Measurements from ENCODE around the gene MAN2B2. TPM values are rescaled to one million over a fixed set of nuclear protein-coding genes. Genes with fewer than 3 reads are reported as not detected.
"Not testable (repeated sequence)": the region's sequence is repeated elsewhere in the genome, so short reads cannot be mapped to it uniquely, and the experiment has no call there.

Gene MAN2B2
- total RNA-seq, 1 donor from 2014 or later = 24.2 TPM

DNA sequence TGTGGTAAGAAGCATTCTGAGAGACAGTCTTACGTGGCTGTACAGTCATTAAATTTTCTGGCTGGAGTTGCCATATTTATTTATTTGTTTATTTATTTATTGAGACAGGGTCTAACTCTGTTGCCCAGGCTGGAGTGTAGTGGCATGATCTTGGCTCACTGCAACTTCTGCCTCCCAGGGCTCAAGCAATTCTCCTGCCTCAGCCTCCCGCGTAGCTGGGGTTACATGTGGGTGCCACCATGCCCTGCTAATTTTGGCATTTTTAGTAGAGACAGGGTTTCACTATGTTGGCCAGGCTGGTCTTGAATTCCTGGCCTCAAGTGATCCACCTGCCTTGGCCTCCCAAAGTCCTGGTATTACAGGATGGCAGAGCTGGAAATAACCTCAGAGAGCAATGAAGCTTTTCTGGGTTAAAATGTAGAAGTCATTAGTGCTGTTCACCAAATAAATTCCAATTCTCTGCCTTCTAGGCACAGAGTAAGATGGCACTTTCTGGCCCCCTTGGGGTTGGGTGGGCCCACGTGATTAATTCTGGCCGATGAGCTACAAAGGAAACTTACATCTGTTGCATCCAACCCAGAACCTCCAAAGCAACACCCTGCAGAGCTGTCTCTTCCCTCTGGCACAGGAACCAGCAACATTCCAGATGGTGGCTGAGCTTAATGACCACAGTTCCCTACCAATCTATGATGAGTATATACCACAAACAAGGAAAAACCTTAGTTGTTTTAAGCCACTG lies 70.0 kb downstream of the MAN2B2 start:
- peaks cover 36% of the 10 kb centered on the region for H3K4me1 Mint-ChIP-seq
- DNase-seq (no peak), ATAC-seq (ENCODE audit: low read depth) (no peak)
- H3K27me3 Mint-ChIP-seq = no peaks in the 10 kb centered on the region
- H3K4me3 Mint-ChIP-seq = no peak overlapping the region
- peak overlapping the region; percentile 65 for H3K27ac Mint-ChIP-seq
- H3K9me3 Mint-ChIP-seq = no peaks in the 10 kb centered on the region
- ChIA-PET CTCF (no interaction called here), POLR2A (interaction anchor here (0.5 to 1.3 kb wide), 6 partner anchors 29 to 423 kb away, joined by 3 to 4 read pairs (median 3); partner anchors contain the start of genes GRPEL1 and MRFAP1L1)
- intact Hi-C loops (cut with micrococcal nuclease) = no loop called here
- peaks cover 39% of the 10 kb centered on the region for H3K36me3 Mint-ChIP-seq (ENCODE audit: low read depth)
- TF ChIP-seq, protein P1, sequence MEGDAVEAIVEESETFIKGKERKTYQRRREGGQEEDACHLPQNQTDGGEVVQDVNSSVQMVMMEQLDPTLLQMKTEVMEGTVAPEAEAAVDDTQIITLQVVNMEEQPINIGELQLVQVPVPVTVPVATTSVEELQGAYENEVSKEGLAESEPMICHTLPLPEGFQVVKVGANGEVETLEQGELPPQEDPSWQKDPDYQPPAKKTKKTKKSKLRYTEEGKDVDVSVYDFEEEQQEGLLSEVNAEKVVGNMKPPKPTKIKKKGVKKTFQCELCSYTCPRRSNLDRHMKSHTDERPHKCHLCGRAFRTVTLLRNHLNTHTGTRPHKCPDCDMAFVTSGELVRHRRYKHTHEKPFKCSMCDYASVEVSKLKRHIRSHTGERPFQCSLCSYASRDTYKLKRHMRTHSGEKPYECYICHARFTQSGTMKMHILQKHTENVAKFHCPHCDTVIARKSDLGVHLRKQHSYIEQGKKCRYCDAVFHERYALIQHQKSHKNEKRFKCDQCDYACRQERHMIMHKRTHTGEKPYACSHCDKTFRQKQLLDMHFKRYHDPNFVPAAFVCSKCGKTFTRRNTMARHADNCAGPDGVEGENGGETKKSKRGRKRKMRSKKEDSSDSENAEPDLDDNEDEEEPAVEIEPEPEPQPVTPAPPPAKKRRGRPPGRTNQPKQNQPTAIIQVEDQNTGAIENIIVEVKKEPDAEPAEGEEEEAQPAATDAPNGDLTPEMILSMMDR (IDR thresholded peaks at IDR 0.05) = no peak

DNA sequence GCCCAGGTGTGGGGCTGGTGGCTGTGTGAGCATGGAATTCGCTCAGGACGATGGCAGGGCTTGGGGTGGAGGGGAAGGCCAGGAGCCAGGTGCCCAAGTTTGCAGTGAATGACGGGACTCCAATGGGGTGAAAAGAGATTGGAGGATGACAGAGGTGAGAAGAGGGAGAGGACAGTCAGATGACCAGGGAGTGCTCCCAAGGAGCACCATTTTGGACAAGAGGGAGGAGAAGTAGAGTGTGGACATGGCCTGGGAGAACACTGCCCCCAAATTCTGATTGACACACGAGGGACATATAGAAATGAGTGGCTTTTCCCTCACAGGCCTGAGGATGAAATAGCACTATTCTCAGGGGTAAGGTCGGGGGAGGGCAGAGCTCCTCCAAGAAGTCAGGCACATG lies 72.2 kb downstream of the MAN2B2 start:
- Mint-ChIP-seq H3K4me3 (no peak overlapping the region), H3K9me3 (no peaks in the 10 kb centered on the region), H3K27ac (no peak overlapping the region), H3K27me3 (no peaks in the 10 kb centered on the region), H3K36me3 (ENCODE audit: low read depth) (peaks cover 18% of the 10 kb centered on the region), H3K4me1 (peaks cover 15% of the 10 kb centered on the region)
- CTCF ChIA-PET = no interaction called here
- TF ChIP-seq, protein P1 (IDR thresholded peaks at IDR 0.05) = no peak
- intact Hi-C loops (cut with micrococcal nuclease) = no loop called here
- POLR2A ChIA-PET = no interaction called here
- ATAC-seq (ENCODE audit: low read depth) = no peak
- no peak for DNase-seq

GRCh38 chr4:6647582-6648230 lies 72.7 kb downstream of the MAN2B2 start:
- Mint-ChIP-seq H3K9me3 (no peaks in the 10 kb centered on the region), H3K36me3 (ENCODE audit: low read depth) (peaks cover 13% of the 10 kb centered on the region), H3K4me1 (peaks cover 10% of the 10 kb centered on the region), H3K27me3 (no peaks in the 10 kb centered on the region), H3K4me3 (no peak overlapping the region), H3K27ac (no peak overlapping the region)
- DNase-seq (no peak), ATAC-seq (ENCODE audit: low read depth) (no peak)
- CTCF ChIA-PET = no interaction called here
- intact Hi-C loops (cut with micrococcal nuclease) = no loop called here
- TF ChIP-seq, protein P1 (IDR thresholded peaks at IDR 0.05) = no peak
- POLR2A ChIA-PET = no interaction called here

DNA sequence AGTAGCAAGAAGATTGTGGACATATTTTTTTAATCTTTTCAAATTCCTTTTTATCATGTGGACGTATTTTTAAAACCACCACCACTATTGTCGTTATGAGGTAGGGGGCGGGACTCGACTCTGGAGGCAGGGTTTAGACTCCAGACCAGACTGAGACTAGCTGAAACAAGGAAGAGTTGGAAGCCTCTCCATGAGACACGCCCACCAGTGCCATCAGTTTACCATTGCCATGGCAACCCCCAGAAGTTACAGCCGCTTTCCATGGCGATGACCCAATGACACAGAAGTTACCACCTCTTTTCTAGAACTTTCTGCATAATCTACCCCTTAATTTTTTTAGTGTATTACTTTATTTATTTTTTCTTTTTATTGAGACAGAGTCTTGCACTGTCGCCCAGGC lies 74.2 kb downstream of the MAN2B2 start:
- DNase-seq (no peak), ATAC-seq (ENCODE audit: low read depth) (no peak)
- Mint-ChIP-seq H3K27me3 (no peaks in the 10 kb centered on the region), H3K9me3 (no peaks in the 10 kb centered on the region), H3K36me3 (ENCODE audit: low read depth) (no peaks in the 10 kb centered on the region), H3K4me1 (no peaks in the 10 kb centered on the region), H3K4me3 (no peak overlapping the region), H3K27ac (no peak overlapping the region)
- intact Hi-C loops (cut with micrococcal nuclease) = no loop called here
- ChIA-PET POLR2A (no interaction called here), CTCF (no interaction called here)
- TF ChIP-seq, protein P1 (IDR thresholded peaks at IDR 0.05) = no peak

DNA sequence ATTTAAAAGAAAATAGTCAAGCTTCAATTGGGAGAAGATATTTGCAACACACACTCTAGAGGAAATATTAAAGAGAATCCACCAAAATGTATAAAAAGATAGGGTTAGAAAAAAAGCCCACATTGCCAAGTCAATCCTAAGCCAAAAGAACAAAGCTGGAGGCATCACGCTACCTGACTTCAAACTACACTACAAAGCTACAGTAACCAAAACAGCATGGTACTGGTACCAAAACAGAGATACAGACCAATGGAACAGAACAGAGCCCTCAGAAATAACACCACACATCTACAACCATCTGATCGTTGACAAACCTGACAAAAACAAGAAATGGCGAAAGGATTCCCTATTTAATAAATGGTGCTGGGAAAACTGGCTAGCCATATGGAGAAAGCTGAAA lies 79.2 kb downstream of the MAN2B2 start:
- H3K4me1 Mint-ChIP-seq; ATAC-seq (ENCODE audit: low read depth); H3K27ac Mint-ChIP-seq; H3K9me3 Mint-ChIP-seq; intact Hi-C loops (cut with micrococcal nuclease); H3K36me3 Mint-ChIP-seq (ENCODE audit: low read depth); H3K27me3 Mint-ChIP-seq; CTCF ChIA-PET; DNase-seq; H3K4me3 Mint-ChIP-seq: not testable (repeated sequence)
- POLR2A ChIA-PET = interaction anchor here (0.6 to 0.9 kb wide), 2 partner anchors 10 to 14 kb away, joined by 3 to 5 read pairs; partner anchors contain the start of gene MRFAP1

- H3K4me1 Mint-ChIP-seq; H3K27me3 Mint-ChIP-seq; CTCF ChIA-PET; POLR2A ChIA-PET; H3K9me3 Mint-ChIP-seq; H3K27ac Mint-ChIP-seq; ATAC-seq (ENCODE audit: low read depth); intact Hi-C loops (cut with micrococcal nuclease); H3K36me3 Mint-ChIP-seq (ENCODE audit: low read depth); H3K4me3 Mint-ChIP-seq; DNase-seq: not testable (repeated sequence)
These were observed 80.3 kb downstream of the MAN2B2 start for GRCh38 chr4:6655291-6655690.
